Measurements from ENCODE around the gene TSPAN5. TPM values are rescaled to one million over a fixed set of nuclear protein-coding genes. Genes with fewer than 3 reads are reported as not detected.
A peak's percentile ranks its signal among the peaks of the same experiment; 100 is the strongest.
"Not testable (repeated sequence)": the region's sequence is repeated elsewhere in the genome, so short reads cannot be mapped to it uniquely, and the experiment has no call there.

Gene TSPAN5
- total RNA-seq (2014; rRNA removed): 75.5 and 86.5 TPM in 2 replicates
- 29.0 TPM for polyA plus RNA-seq (2012)

DNA sequence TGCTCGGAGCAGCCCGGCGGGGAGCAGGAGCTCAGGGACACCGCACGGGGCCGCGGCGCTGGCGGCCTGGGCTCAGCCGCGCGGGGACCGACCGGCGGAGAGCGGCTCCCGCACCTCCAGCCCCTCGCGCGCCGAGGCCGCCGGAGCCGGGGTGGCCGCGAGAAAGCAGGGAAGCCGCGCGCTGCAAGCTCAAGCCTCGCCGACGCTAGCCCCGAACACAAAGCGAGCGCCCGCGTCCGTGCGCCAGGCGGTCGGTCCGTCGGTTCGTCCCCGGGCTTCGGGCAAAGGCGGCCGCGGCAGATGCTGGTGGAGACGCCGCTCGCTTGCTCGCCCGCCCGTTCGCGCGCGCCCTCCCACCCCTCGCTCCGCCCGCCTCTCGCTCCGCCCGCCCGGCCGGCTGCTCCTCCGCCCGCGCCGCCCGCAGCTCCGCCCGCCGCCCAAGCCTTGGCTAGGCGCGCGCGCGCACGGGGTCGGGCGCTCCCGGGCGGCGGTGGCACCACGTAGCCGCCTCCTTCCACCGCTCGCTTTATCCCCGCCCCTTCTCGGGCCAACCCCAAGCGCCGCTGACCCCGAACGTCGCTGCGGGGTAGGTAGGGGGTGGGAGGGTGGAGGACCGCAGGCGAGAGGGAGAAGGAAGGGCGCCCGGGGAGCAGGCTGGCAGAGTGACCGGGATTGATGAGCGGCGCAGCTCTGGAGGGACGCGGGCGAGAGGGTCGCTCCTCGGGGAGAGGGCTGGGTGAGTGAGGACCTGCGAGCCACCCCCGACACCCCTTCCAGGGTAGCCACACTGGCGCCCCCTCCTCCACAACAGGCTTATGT, at the start of gene TSPAN5:
TSPAN5 (minus strand) TSS at position 325 of the 819 bp plus-strand sequence.
- peak; percentile 85 for DNase-seq (ENCODE audit: low read depth)

DNA sequence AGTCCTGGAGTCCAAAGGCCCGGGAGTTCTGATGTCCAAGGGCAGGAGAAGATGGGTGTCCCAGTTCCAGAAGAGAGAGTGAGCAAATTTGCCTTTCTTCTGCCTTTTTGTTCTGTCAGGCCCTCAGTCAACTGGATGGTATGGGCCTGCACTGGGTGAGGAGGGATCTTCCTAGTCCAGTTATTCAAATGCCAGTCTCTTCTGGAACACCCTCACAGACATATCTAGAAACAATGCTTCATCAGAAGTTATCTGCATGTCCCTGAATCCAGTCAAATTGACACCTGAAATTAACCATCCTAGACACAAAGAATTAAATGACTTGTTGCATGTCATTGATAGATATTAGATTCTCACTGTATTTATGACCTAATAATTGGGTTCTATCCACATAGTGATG, 48.5 kb upstream of the TSPAN5 start:
- DNase-seq (ENCODE audit: low read depth): no peak

- DNase-seq (ENCODE audit: low read depth): no peak
Observed at GRCh38 chr4:98706200-98706813, 47.9 kb upstream of the TSPAN5 start.

- DNase-seq (ENCODE audit: low read depth): not testable (repeated sequence)
Observed at GRCh38 chr4:98705586-98705985, 47.2 kb upstream of the TSPAN5 start.

- no peak for DNase-seq (ENCODE audit: low read depth)
Observed at GRCh38 chr4:98700656-98701055, 42.2 kb upstream of the TSPAN5 start.

GRCh38 chr4:98694076-98694475, 35.7 kb upstream of the TSPAN5 start:
- DNase-seq (ENCODE audit: low read depth): no peak

DNA sequence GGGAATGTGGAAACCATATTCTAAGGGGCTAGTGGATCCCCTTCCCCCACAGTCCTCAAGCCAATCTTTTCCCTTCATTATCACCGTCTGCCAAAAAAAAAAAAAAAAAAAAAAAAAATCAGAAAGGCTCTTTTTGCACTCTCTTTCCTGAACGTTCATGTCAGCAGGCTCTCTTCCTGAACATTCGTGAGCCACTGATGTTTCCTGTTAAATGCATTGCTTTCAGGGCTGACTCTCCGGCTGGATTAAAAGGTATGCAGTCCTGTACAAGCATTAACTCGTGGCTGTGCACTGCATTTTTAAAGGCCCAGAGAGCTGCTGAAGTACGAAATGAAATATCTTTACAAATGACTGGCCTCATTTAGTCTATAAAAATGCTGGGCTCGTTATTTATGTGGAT, 34.0 kb upstream of the TSPAN5 start:
- DNase-seq (ENCODE audit: low read depth): no peak

GRCh38 chr4:98691588-98691987, 33.2 kb upstream of the TSPAN5 start:
- DNase-seq (ENCODE audit: low read depth): no peak

- no peak for DNase-seq (ENCODE audit: low read depth)
Observed at GRCh38 chr4:98689507-98690174, 31.2 kb upstream of the TSPAN5 start.

DNA sequence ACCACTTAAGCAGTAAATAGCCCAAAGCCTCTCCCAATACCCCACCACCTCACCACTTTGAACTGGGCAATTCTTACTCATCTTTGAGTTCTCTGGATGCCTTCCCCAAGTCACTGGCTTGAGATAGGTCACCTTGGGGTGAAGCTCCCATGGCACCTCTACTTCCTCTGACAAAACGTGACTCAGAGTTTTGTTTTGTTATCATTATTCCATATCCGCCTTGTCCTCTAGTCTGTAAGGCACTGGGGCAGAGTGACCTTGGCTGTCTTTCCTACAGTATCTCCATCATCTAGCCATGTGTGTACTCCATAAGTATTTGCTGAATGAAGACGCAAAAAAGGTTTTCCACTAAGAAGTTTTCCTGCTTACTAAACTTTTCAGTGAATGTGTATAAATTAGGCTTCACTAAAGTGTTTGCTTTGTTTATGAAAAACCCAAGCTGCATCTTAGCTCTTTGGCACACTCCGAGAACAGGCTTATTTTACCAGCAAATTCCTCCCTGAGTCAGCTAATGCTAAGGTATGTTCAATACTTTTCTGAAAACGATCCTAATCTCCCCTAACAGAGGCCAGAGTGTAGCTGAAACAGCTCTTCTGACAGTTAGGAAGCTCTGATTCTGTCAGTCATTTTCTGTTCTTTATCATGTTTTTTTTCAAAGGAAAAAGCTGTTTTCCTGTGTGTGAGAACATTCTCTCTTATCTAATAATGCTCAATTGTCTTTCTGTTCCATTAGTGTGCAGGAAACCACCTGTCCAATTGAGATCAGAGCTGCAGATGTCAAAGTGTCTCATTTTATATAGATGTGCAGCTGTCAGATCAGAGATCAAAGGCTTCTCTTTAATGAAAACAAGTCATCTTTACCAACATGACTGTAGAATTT, 30.2 kb upstream of the TSPAN5 start:
- DNase-seq (ENCODE audit: low read depth): peak; percentile 94

DNA sequence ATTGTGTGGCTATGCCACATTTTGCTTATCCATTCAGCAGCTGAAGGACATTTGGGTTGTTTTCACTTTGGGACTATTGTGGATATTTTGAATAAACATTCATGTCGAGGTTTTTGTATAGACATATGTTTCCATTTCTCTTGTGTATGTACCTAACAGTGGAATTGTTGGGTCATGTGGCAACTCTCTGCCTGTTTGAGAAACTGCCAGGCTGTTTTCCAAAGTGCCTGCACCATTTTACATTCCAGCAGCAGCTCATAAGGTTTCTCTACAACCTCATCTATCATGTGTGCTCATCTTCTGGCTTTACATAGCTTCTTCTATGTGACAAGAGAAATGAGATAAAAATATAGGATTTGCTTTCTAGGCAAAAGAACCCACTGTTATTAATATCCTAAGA, 29.5 kb upstream of the TSPAN5 start:
- peak; percentile 24 for DNase-seq (ENCODE audit: low read depth)

- DNase-seq (ENCODE audit: low read depth): no peak
Observed at GRCh38 chr4:98686847-98687246, 28.4 kb upstream of the TSPAN5 start.

DNA sequence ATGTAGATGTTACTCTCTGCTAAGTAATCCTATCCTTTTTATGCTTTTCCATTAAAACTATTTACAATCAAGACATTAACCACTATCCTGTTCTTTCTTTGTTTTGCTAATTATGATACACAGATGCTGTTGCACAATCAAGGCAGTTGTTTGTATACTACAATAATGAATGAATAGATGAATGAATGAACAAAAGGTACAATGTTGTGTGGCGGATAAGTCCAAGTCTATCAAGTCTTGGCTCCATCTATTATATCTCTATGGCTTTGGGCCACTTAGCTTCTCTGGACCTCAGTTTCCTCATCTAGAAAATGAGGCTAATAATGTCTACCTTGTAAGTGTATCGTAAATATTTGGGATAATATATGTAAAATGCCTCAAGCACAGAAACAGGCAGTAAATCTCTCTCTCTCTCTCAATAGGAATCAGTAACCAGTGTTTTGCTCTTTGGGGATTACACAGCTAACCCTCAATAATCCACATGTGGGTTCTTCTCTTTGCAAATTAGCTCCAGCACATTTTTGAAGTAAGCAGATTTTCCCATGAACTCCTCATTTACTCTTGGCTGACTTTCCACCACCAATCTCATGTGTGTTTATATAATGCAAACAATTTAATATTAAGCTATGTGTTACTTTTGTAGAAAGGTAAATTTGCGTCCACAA, 27.8 kb upstream of the TSPAN5 start:
- no peak for DNase-seq (ENCODE audit: low read depth)

DNA sequence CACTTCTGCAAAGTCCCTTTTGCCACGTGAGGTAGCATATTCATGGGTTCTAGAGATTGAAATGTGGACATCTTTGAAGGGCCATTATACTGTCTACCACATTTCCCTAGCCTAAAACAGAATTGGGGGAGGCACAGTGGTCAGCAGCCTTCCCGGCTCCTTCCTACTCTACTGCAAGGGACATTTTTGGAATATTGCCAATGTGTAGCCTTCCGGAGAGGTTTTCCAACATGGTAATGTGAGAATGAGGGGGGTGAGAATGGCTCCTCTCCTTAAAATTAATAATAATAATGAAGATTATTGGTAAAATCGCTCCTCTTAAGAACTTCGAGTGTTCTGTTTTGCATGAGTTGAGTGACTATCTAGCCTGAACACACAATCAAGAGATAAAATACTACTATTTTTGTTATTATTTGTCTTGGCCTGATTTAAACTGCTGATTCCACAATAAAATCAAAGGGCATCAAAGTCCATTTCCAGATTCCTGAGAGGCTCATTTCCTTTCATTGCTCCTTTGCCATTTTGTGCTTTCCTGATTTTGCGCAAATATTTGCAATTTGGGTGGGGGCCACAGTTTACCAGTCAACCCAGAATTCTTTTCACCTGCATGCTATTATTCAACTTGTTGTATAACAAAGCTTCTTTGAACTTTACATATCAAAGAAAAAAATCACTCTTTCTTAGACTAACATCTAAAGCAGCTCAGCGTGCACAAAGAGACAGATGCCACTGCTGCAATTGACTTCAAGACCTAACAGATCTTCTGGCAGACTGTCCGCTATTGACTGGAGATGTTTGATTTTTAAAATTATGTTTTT, 27.0 kb upstream of the TSPAN5 start:
- DNase-seq (ENCODE audit: low read depth): no peak

GRCh38 chr4:98682719-98683118, 24.3 kb upstream of the TSPAN5 start:
- DNase-seq (ENCODE audit: low read depth): peak; percentile 36

DNA sequence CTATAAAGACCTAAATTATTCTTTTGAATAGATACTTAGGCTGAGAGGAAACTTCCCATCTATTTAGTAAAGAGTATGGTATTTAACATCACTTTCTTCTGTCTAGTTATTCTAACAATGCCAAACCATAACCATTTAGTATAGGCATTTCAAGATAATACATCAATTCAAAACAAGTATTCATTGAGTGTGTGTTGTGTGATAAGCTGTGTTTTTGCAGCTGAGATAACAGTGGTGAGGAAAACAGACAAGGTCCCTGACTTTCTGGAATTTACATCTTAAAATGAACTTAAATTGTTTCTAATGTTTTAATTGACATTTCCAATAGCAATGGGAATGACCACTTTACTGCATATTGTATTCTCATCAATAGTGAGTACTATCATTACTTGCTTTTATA, 22.4 kb upstream of the TSPAN5 start:
- DNase-seq (ENCODE audit: low read depth): no peak

DNA sequence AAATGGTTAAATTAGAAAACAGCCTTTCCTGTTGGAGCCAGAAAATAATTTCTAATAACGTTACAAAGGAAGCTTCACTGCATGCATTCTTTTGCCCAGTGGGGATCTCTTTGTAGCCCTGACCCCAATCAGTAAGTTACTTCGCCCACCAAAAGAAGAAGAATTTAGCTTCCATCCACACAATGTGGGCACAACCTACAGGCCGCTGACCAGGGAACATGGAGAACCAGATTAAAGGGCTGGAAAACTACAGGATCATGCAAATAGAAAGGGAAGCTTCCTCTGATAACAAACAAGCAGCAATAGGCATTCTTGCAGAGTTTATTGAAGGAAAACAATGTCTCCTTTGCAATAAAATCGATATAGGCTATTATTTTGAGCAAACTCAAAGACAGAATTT, 21.3 kb upstream of the TSPAN5 start:
- DNase-seq (ENCODE audit: low read depth): no peak

DNA sequence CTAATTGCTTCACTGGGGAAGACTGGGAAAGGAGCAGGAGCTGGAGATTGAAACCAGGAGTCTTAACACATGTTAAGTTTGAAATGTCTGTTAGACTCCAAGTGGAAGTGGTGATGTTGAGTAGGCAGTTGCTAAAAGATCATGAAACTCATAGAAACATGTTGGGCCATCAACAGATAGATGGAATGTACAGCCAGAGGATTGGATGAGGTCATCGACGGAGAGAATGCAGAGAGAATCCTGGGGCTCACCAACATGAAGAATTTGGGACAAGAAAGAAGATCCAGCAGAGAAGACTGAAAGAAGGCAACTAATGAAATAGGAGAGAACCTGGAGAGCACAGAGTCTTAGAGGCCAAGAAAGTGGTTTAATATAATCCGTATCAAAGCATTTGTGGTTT, 19.4 kb upstream of the TSPAN5 start:
- DNase-seq (ENCODE audit: low read depth): no peak

DNA sequence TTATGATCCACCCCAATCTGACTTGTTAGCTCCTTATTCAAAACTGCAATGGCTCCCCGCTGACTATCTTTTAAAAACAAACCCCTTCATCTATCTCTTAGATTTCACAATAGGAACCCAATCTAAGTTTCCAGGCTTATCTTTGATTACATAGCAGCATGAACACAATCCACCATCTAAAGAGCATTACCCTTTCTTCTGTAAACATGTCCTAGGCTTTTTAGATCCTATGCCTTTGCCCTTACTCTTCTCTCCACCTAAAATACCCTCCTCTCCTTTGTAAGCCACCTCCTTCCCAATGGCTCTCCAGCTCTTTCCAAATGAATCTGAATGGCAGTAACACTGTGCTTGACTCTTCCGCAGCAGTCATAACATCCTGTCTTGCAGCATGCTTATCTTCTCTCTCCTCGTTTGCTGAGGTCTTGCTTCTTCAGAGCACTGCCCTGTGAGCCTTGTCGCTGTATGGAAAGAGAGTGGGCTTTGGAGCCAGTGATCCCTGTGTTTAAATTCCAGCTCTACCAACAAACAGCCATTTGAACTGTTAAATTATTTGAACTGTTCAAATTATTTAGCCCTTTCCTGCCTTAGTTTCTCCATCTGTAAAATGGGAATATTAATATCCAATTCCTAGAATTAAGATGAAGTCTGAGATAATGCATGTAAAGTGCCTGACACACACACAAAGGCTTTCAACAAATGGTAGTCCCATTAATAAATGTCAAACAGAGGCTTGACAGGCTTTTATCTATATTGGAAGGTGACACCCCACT, 16.2 kb upstream of the TSPAN5 start:
- no peak for DNase-seq (ENCODE audit: low read depth)

Data from LHCN-M2 (cell line).